Ovary (tissue), 3 donors: Measurements from ENCODE around the gene MAMDC4.

Experiments
- EP300 ChIP-seq: sonication (generic); formaldehyde crosslinking; IDR thresholded peaks from one replicate; pipeline ENCODE4 v1.6.1; 2017; ENCODE audit warnings: antibody characterized with exemption
- POLR2A ChIP-seq: fragments of 450-650 bp; IDR thresholded peaks from one replicate; pipeline ENCODE4 v1.6.1; 2017; ENCODE audit warnings: antibody characterized with exemption, mild to moderate bottlenecking, moderate library complexity
- TF ChIP-seq, protein P1 (sequence below), 3 donors: fragments of 450-650 bp in 2 of 3; fragments of 200-600 bp in 1 of 3; IDR thresholded peaks; one replicate each; pipeline versions ENCODE4 v1.5.1 to v1.8.0; 2016 to 2022; ENCODE audit warnings: antibody characterized with exemption in 3 of 3, mild to moderate bottlenecking in 1 of 3
- donor health status: DM: no; HTN: no; CAD: no.

- TF ChIP-seq POLR2A (no peak), EP300 (no peak)
- TF ChIP-seq, protein P1, sequence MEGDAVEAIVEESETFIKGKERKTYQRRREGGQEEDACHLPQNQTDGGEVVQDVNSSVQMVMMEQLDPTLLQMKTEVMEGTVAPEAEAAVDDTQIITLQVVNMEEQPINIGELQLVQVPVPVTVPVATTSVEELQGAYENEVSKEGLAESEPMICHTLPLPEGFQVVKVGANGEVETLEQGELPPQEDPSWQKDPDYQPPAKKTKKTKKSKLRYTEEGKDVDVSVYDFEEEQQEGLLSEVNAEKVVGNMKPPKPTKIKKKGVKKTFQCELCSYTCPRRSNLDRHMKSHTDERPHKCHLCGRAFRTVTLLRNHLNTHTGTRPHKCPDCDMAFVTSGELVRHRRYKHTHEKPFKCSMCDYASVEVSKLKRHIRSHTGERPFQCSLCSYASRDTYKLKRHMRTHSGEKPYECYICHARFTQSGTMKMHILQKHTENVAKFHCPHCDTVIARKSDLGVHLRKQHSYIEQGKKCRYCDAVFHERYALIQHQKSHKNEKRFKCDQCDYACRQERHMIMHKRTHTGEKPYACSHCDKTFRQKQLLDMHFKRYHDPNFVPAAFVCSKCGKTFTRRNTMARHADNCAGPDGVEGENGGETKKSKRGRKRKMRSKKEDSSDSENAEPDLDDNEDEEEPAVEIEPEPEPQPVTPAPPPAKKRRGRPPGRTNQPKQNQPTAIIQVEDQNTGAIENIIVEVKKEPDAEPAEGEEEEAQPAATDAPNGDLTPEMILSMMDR (IDR thresholded peaks at IDR 0.05): no peak
Measured at GRCh38 chr9:136831002-136831719, 21.0 kb upstream of the MAMDC4 start.
